KMS-11 (cell line): Measurements from ENCODE around the gene PGAP2.
"Not testable (repeated sequence)": the region's sequence is repeated elsewhere in the genome, so short reads cannot be mapped to it uniquely, and the experiment has no call there.

Experiments used
- H2AFZ ChIP-seq: fragments of 200-600 bp; sonication (generic); 2 replicates; pipeline ENCODE4 v1.6.1; 2016; ENCODE audit warnings: antibody characterized with exemption, mixed run types, low read depth
- H3K27ac ChIP-seq: fragments of 200-600 bp; sonication (generic); 2 replicates; pipeline ENCODE4 v1.6.1; 2016; ENCODE audit warnings: mild to moderate bottlenecking, mixed run types
- H3K27me3 ChIP-seq: fragments of 200-600 bp; sonication (generic); 2 replicates; pipeline ENCODE4 v1.6.1; 2017; ENCODE audit warnings: mild to moderate bottlenecking, low read depth, mixed run types, moderate library complexity; ENCODE audit not compliant: insufficient read depth
- H3K36me3 ChIP-seq: fragments of 200-600 bp; sonication (generic); 2 replicates; pipeline ENCODE4 v1.6.1; 2017; ENCODE audit warnings: mild to moderate bottlenecking, mixed run types; ENCODE audit not compliant: insufficient read depth
- H3K4me1 ChIP-seq: fragments of 200-600 bp; sonication (generic); 2 replicates; pipeline ENCODE4 v1.6.1; 2016; ENCODE audit warnings: mild to moderate bottlenecking, low read depth, mixed run types; ENCODE audit not compliant: poor library complexity, severe bottlenecking
- H3K4me2 ChIP-seq: fragments of 200-600 bp; sonication (generic); 2 replicates; pipeline ENCODE4 v1.7.0; 2016; ENCODE audit warnings: mild to moderate bottlenecking, mixed run types
- H3K4me3 ChIP-seq: fragments of 200-600 bp; sonication (generic); IDR thresholded peaks from 2 replicates; pipeline ENCODE4 v1.6.1; 2017; ENCODE audit warnings: low read depth, low read length, mixed read lengths; ENCODE audit not compliant: insufficient read depth
- H3K79me2 ChIP-seq: fragments of 200-600 bp; sonication (generic); 2 replicates; pipeline ENCODE4 v1.6.1; 2016; ENCODE audit warnings: low read depth, mixed run types; ENCODE audit not compliant: insufficient read depth
- H3K9ac ChIP-seq: fragments of 200-600 bp; sonication (generic); 2 replicates; pipeline ENCODE4 v1.6.1; 2016; ENCODE audit warnings: mild to moderate bottlenecking, mixed run types
- H4K20me1 ChIP-seq: fragments of 200-600 bp; sonication (generic); 2 replicates; pipeline ENCODE4 v1.6.1; 2016; ENCODE audit warnings: mild to moderate bottlenecking, mixed run types; ENCODE audit not compliant: insufficient read depth
- CTCF ChIP-seq: fragments of 200-600 bp; sonication (generic); conservative IDR thresholded peaks from 2 replicates; pipeline ENCODE4 v1.6.1; 2017; ENCODE audit warnings: low read depth, mild to moderate bottlenecking, antibody characterized with exemption, low read length, moderate library complexity, mixed read lengths

PGAP2 gene

GRCh38 chr11:3807909-3808860, at the start of gene PGAP2:
PGAP2 (plus strand) TSS chr11:3808560; CDS start chr11:3811260, 2,700 bp downstream.
- Histone ChIP-seq H3K79me2 (no peaks in the 10 kb centered on the region), H3K9ac (peak within 1 kb of the TSS; percentile 43; the same call in 1 of the 2 replicates), H3K4me1 (peaks cover 6% of the 10 kb centered on the region), H4K20me1 (no peaks in the 10 kb centered on the region), H2AFZ (peak within 1 kb of the TSS; percentile 84), H3K4me3 (peak within 1 kb of the TSS; percentile 28), H3K27me3 (no peaks in the 10 kb centered on the region), H3K36me3 (no peaks in the 10 kb centered on the region), H3K27ac (peak within 1 kb of the TSS; percentile 19; the same call in 1 of the 2 replicates), H3K4me2 (peak within 1 kb of the TSS; percentile 86)
- TF ChIP-seq CTCF: peak; percentile 68

GRCh38 chr11:3764266-3764665, 44.1 kb upstream of the PGAP2 start:
- H3K27me3 ChIP-seq: no peaks in the 10 kb centered on the region
- 0 out of 2 replicates have a peak, but pooled peaks cover 5% of the 10 kb centered on the region for H3K79me2 ChIP-seq
- no peak overlapping the region for H3K27ac ChIP-seq
- H2AFZ ChIP-seq: no peak overlapping the region
- TF ChIP-seq CTCF: no peak
- no peak overlapping the region for H3K4me2 ChIP-seq
- H3K4me1 ChIP-seq: no peaks in the 10 kb centered on the region
- no peaks in the 10 kb centered on the region for H4K20me1 ChIP-seq
- peaks cover 24% of the 10 kb centered on the region; the same call in 1 of the 2 replicates for H3K36me3 ChIP-seq
- no peak overlapping the region for H3K9ac ChIP-seq
- H3K4me3 ChIP-seq: no peak overlapping the region

GRCh38 chr11:3766836-3767235, 41.5 kb upstream of the PGAP2 start:
- H3K79me2 ChIP-seq, H4K20me1 ChIP-seq, H3K4me2 ChIP-seq, H2AFZ ChIP-seq, H3K9ac ChIP-seq, H3K27me3 ChIP-seq, H3K4me3 ChIP-seq, H3K4me1 ChIP-seq, H3K27ac ChIP-seq: not testable (repeated sequence)
- H3K36me3 ChIP-seq: peaks cover 14% of the 10 kb centered on the region; the same call in 1 of the 2 replicates

- Histone ChIP-seq H3K4me2 (no peak overlapping the region), H3K9ac (no peak overlapping the region), H2AFZ (no peak overlapping the region), H3K4me3 (no peak overlapping the region), H4K20me1 (no peaks in the 10 kb centered on the region), H3K36me3 (peaks cover 14% of the 10 kb centered on the region; the same call in 1 of the 2 replicates), H3K27me3 (no peaks in the 10 kb centered on the region), H3K79me2 (0 out of 2 replicates have a peak, but pooled peaks cover 5% of the 10 kb centered on the region), H3K27ac (no peak overlapping the region), H3K4me1 (no peaks in the 10 kb centered on the region)
- TF ChIP-seq CTCF: no peak
Observed at GRCh38 chr11:3767536-3767935, 40.8 kb upstream of the PGAP2 start.
